Ectodermal cell (in vitro differentiated cells): ENCODE results near the gene VEPH1. TPM values are rescaled to one million over a fixed set of nuclear protein-coding genes. Genes with fewer than 3 reads are reported as not detected.

Source experiments
- H3K27ac ChIP-seq: 2 replicates; pipeline ENCODE4 v1.7.0; 2013; ENCODE audit warnings: mild to moderate bottlenecking, low read depth, low read length; ENCODE audit not compliant: insufficient read depth, poor library complexity, severe bottlenecking
- H3K27me3 ChIP-seq: 2 replicates; pipeline ENCODE4 v1.7.0; 2013; ENCODE audit warnings: mild to moderate bottlenecking, low read length; ENCODE audit not compliant: insufficient read depth, control insufficient read depth, poor library complexity, severe bottlenecking
- H3K36me3 ChIP-seq: one replicate; pipeline ENCODE4 v1.7.0; 2013; ENCODE audit warnings: low read length; ENCODE audit not compliant: control insufficient read depth, insufficient read depth
- H3K4me1 ChIP-seq: one replicate; pipeline ENCODE4 v1.7.0; 2013; ENCODE audit warnings: low read length; ENCODE audit not compliant: control insufficient read depth, insufficient read depth
- H3K4me3 ChIP-seq: 2 replicates; pipeline ENCODE4 v1.7.0; 2013; ENCODE audit warnings: low read depth, low read length, control low read depth; ENCODE audit not compliant: insufficient read depth
- H3K9me3 ChIP-seq: 2 replicates; pipeline ENCODE4 v1.7.0; 2013; ENCODE audit warnings: mild to moderate bottlenecking, low read length, moderate library complexity; ENCODE audit not compliant: control insufficient read depth
- WGBS, 2 experiments: methylation state at CpG; one replicate each; pipeline ENCODE4 v1.1.7; 2013; ENCODE audit warnings: missing lambda C conversion rate in 2 of 2; 5-methylcytosine and 5-hydroxymethylcytosine counted together
- polyA plus RNA-seq, 4 experiments: library from polyadenylated mRNA; stranded (reverse); fragments of 50-300 nt; gene quantifications; one replicate each; pipeline ENCODE4 v1.2.3, GENCODE V29; 2013

VEPH1 gene
- polyA plus RNA-seq (2013, experiment 1 of 4): 3.5 TPM
- polyA plus RNA-seq (2013, experiment 2 of 4): 1.7 TPM
- 3.0 TPM for polyA plus RNA-seq (2013, experiment 3 of 4)
- polyA plus RNA-seq (2013, experiment 4 of 4): 2.5 TPM

GRCh38 chr3:157502916-157503595, at the start of gene VEPH1:
TSS of gene VEPH1 (minus strand) at chr3:157503416. CDS start at chr3:157495349, 8,067 bp downstream.
- peaks cover 15% of the 10 kb centered on the region for H3K27me3 ChIP-seq
- no peaks in the 10 kb centered on the region for H3K9me3 ChIP-seq
- no peak within 1 kb of the TSS for H3K4me3 ChIP-seq
- no peaks in the 10 kb centered on the region for H3K36me3 ChIP-seq
- 44 to 48% methylated on average over 7 of the region's 7 CpGs for WGBS, 2 experiments
- H3K27ac ChIP-seq: no peak within 1 kb of the TSS
- peaks cover 34% of the 10 kb centered on the region for H3K4me1 ChIP-seq

GRCh38 chr3:157551961-157552360, 48.7 kb upstream of the VEPH1 start:
- Histone ChIP-seq H3K9me3 (no peaks in the 10 kb centered on the region), H3K36me3 (no peaks in the 10 kb centered on the region), H3K27me3 (no peaks in the 10 kb centered on the region), H3K4me1 (no peaks in the 10 kb centered on the region), H3K27ac (no peak overlapping the region), H3K4me3 (no peak overlapping the region)
- 90 to 92% methylated on average over 1 of the region's 1 CpG for WGBS, 2 experiments

GRCh38 chr3:157549498-157549897, 46.3 kb upstream of the VEPH1 start:
- no peaks in the 10 kb centered on the region for H3K27me3 ChIP-seq
- H3K4me1 ChIP-seq: no peaks in the 10 kb centered on the region
- no peak overlapping the region for H3K27ac ChIP-seq
- H3K4me3 ChIP-seq: no peak overlapping the region
- H3K36me3 ChIP-seq: no peaks in the 10 kb centered on the region
- H3K9me3 ChIP-seq: no peaks in the 10 kb centered on the region
- 90 to 100% methylated on average over 1 of the region's 2 CpGs for WGBS, 2 experiments

- no peaks in the 10 kb centered on the region for H3K9me3 ChIP-seq
- WGBS, 2 experiments: 94 to 95% methylated on average over 4 of the region's 4 CpGs
- H3K4me1 ChIP-seq: no peaks in the 10 kb centered on the region
- peaks cover 10% of the 10 kb centered on the region for H3K27me3 ChIP-seq
- H3K27ac ChIP-seq: no peak overlapping the region
- no peaks in the 10 kb centered on the region for H3K36me3 ChIP-seq
- H3K4me3 ChIP-seq: no peak overlapping the region
Measured at GRCh38 chr3:157544501-157545130, 41.4 kb upstream of the VEPH1 start.

- H3K4me1 ChIP-seq: no peaks in the 10 kb centered on the region
- peak overlapping the region; percentile 22 for H3K4me3 ChIP-seq
- H3K27me3 ChIP-seq: peaks cover 10% of the 10 kb centered on the region
- no peaks in the 10 kb centered on the region for H3K9me3 ChIP-seq
- WGBS, 2 experiments: 91 to 93% methylated on average over 11 to 12 of the region's 13 CpGs
- no peak overlapping the region for H3K27ac ChIP-seq
- no peaks in the 10 kb centered on the region for H3K36me3 ChIP-seq
Measured at GRCh38 chr3:157543501-157544035, 40.4 kb upstream of the VEPH1 start.

GRCh38 chr3:157542711-157543500, 39.7 kb upstream of the VEPH1 start:
- H3K9me3 ChIP-seq: no peaks in the 10 kb centered on the region
- no peak overlapping the region for H3K27ac ChIP-seq
- 35 to 38% methylated on average over 50 of the region's 50 CpGs for WGBS, 2 experiments
- H3K4me1 ChIP-seq: no peaks in the 10 kb centered on the region
- peaks cover 10% of the 10 kb centered on the region for H3K27me3 ChIP-seq
- peak overlapping the region; percentile 22 for H3K4me3 ChIP-seq
- no peaks in the 10 kb centered on the region for H3K36me3 ChIP-seq

- Histone ChIP-seq H3K36me3 (no peaks in the 10 kb centered on the region), H3K4me1 (no peaks in the 10 kb centered on the region), H3K9me3 (no peaks in the 10 kb centered on the region), H3K27ac (no peak overlapping the region), H3K27me3 (peaks cover 10% of the 10 kb centered on the region), H3K4me3 (no peak overlapping the region)
- WGBS, 2 experiments: 90 to 92% methylated on average over 6 of the region's 6 CpGs
Measured at GRCh38 chr3:157541506-157542236, 38.5 kb upstream of the VEPH1 start.

- no peaks in the 10 kb centered on the region for H3K36me3 ChIP-seq
- H3K9me3 ChIP-seq: no peaks in the 10 kb centered on the region
- no peak overlapping the region for H3K4me3 ChIP-seq
- WGBS, 2 experiments: 61 to 92% methylated on average over 2 to 3 of the region's 3 CpGs
- H3K27ac ChIP-seq: no peak overlapping the region
- peaks cover 10% of the 10 kb centered on the region for H3K27me3 ChIP-seq
- no peaks in the 10 kb centered on the region for H3K4me1 ChIP-seq
Measured at GRCh38 chr3:157540656-157541055, 37.4 kb upstream of the VEPH1 start.

GRCh38 chr3:157535667-157536066, 32.5 kb upstream of the VEPH1 start:
- H3K4me1 ChIP-seq: no peaks in the 10 kb centered on the region
- no peaks in the 10 kb centered on the region for H3K27me3 ChIP-seq
- H3K4me3 ChIP-seq: no peak overlapping the region
- H3K27ac ChIP-seq: no peak overlapping the region
- no peaks in the 10 kb centered on the region for H3K9me3 ChIP-seq
- no peaks in the 10 kb centered on the region for H3K36me3 ChIP-seq
- WGBS, 2 experiments: 94 to 98% methylated on average over 3 of the region's 3 CpGs
